GM21723 (cell line): ENCODE results near the gene ZBTB5.
"Not testable (repeated sequence)": the region's sequence is repeated elsewhere in the genome, so short reads cannot be mapped to it uniquely, and the experiment has no call there.

ENCODE experiments used
- ATAC-seq: cut with Tn5 transposase; IDR thresholded peaks from one replicate; pipeline ENCODE4 v1.9.1; 2021; ENCODE audit warnings: mild to moderate bottlenecking, moderate library complexity; ENCODE audit not compliant: unreplicated experiment

ZBTB5 gene

DNA sequence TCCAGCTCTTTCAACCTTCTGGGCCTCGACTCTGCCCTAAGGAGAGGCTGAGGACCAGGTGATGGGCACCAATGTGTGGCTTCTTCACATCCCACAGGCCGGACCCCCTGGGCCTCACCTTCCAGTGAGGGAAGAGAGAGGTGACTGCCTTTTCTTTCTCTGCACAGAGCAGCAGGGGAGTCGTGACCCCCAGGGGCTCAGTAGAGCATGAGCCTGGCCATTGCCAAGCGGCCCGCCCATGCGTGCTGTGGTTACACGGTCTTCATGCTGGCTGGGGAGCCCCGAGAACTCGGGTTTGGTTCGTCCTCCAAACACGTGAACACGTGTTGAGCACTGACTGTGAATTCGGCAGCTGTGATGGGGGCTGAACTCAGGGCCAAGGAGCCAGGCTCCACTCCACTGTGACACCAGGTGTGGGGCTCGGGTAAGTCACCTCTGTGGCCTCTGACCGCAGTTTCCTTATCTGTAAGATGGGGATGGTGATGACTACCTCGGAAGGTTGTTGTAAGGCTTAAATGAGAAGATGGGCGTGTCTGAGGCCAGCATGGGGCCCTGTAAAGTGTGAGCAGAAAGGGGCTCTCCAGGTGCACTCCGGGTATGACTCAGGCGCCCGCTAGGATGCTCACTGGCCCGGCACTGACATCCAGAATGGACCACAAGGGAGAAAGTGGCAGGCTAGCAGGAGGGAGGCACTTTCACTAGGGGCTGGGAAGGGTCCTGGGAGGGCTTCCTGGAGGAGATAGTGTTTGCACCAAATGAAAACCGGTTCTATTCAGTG lies 56.1 kb downstream of the ZBTB5 start:
- ATAC-seq = peak; percentile 84

- no peak for ATAC-seq
Measured at GRCh38 chr9:37407468-37407867, 57.8 kb downstream of the ZBTB5 start.

DNA sequence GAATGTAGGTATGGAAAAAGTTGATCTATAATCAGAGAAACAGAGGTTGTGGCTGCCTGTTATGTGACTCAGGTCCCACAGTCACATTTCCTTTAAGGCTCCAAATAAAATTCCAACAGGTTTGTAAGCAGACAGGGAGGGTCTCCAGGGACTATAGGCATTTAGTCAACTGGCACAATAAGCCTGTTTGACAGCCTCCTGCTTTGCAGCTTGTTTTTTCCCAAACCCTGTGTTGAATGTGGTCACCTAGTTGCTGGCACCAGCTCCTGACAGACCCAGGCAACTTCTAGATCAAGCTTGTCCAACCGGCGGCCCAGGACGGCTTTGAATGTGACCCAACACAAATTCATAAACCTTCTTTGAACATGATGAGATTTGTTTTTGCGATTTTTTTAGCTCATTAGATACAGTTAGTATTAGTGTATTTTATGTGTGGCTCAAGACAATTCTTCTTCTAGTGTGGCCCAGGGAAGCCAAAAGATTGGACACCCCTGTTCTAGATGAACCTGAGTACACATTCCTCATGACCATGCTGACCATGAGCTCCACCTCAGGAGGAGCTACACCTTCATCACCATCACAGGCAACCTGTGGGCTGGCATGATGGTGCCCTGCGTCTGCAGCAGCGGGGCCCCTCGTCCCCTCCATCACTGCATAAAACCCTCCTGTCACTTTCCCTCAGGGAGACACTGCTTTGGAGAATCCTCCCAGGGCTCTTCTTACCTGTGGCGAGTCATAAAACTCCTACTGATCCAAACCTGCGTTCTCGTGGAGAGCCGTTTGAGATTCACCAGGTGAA lies 58.4 kb downstream of the ZBTB5 start:
- no peak for ATAC-seq

DNA sequence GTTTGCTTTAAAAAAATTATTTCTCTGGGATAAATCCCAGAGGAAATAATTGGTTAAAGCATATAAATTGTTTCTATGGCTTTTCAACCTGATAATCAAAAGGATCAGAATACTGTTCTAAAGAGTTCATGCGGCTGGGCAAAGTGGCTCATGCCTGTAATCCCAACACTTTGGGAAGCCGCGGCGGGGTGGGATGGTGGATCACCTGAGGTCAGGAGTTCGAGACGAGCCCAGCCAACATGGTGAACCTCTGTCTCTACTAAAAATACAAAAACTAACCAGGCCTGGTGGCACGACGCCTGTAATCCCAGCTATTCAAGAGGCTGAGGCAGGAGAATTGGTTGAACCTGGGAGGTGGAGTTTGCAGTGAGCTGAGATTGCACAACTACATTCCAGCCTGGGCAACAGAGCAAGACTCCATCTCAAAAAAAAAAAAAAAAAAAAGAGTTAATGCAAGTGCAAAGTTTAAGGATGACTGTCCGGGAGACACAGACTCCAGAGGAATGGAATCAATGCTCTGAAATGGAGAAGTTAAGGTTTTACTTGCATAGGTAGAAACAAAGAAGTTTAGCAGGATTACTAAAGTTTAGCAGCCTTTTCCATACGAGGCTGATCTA lies 59.4 kb downstream of the ZBTB5 start:
- no peak for ATAC-seq

DNA sequence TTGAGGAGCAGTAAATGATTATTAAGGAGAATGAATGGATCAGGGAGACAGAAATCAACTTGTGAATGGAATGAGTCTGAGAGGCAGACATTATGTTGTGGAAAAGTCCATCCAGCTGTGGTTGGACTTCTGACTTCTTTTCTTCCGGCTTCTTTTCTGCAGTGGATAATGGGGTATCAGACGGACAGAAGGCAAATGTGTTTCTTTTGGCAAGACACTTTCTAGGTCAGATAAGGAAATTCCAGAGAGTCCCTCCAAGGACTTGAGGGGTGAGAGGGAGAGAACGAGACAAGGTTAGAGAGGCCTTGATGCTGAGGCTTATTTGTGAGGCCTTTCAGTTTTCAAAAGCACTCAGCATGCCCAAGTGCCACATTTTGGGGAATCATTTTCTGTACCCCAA lies 59.9 kb downstream of the ZBTB5 start:
- no peak for ATAC-seq

DNA sequence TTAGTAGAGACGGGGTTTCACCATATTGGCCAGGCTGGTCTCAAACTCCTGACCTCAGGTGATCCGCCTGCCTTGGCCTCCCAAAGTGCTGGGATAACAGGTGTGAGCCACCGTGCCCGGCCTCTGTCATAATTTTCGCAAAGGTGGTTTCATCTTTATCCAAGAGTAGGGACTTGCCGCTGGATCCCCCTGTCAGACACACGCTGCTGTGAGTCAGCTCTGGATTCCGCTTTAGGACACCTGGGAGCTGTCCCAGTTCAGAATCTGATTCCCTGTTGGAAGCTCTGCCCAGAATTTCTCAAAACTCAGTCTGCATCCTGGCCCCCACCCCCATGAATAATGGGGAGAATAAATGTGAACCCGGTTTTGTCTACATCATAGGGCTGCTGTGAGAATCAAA lies 60.7 kb downstream of the ZBTB5 start:
- no peak for ATAC-seq

DNA sequence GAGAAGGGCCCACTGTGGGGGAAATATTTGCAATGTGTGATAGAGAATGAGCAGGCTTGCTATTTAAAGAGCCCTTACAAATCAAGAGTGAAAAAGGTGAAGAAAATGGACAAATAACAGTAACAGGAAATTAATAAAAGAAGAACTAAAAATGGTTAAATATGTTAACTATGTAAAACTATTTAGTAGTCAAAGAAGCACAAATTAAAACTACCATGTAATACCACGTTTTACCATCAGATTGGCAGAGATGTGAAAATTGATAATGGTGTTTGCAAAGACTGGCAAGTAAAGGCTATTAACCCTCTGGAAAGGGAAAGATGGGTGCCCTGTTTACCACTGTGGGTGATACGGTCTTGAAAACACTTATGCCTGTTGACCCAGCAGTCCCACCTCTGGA lies 65.9 kb downstream of the ZBTB5 start:
- no peak for ATAC-seq

DNA sequence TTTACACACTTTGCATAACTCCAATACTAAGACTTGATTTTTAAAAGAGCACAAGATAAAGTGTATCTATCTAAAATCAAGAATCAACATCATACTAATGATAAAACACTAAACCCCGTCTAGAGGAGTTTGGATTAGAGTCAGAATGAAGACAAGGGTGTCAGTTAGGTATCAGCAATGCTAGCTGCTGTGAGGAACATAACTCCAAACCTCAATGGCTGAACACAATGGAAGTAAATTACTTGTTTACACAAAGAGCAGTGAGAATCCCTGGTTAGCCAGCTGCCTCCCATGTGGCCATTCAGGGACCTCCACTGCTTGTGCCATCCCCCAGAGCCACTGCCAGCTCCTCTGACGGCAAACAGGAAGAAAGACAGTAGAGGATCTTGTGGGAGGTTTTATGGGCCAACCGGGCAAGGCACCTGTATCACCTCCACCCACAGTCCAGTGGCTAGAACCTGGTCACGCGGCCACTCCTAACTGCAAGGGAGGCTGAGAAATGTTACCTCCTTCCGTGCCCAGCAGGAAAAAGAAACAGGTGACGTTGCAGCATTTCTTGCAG lies 66.7 kb downstream of the ZBTB5 start:
- ATAC-seq = no peak

GRCh38 chr9:37397948-37398347 lies 67.3 kb downstream of the ZBTB5 start:
- not testable (repeated sequence) for ATAC-seq

GRCh38 chr9:37395663-37396062 lies 69.6 kb downstream of the ZBTB5 start:
- ATAC-seq = no peak

DNA sequence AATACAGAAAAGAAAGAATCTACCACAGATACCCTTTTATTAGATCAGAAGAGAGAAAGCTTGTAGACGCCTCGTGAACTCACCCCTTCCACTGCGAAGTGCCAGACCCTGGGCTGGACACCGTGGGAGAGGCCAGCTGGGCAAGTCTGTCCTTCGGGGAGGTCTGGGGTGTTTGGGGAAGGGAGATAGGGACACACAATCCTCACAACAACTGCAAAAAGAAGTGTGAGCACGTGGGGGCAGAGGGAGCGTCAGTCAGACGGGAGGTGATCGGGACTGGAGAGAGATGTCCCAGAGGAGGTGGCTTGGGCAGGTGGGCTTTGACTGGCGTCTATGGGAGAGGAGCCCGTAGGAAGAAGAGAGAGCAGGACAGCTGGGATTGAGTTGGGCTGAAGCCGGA lies 70.0 kb downstream of the ZBTB5 start:
- no peak for ATAC-seq

DNA sequence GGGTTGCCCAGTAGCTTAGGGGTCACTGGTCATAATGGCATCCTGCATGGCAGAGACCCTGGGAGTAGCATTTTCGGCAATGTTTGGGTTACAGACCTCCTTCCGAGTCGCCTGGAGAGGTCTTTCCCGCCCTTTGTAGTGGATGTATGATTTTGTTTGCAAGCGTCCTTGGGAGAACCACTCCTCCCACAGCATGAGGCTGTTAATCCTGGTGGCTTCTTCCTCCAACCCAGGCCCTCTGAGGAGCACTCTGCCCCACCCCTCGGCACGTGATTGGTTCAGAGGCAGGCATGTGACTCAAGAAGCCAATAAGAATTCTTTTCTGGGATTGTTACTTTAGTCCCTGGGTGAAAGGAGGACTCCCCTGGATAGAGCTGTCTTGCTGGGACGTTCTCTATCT lies 73.0 kb downstream of the ZBTB5 start:
- ATAC-seq = no peak

- peak; percentile 85 for ATAC-seq
Measured at GRCh38 chr9:37390759-37391158, 74.5 kb downstream of the ZBTB5 start.
